ENCODE results near the gene ANK2. TPM values are rescaled to one million over a fixed set of nuclear protein-coding genes. Genes with fewer than 3 reads are reported as not detected.
A peak's percentile ranks its signal among the peaks of the same experiment; 100 is the strongest.

The ANK2 gene
- total RNA-seq, 6 donors from 2014 or later, result 4.2 to 23.3 (median 8.5) TPM

- Histone ChIP-seq H3K4me3 (no peak overlapping the region), H3K27me3 (no peaks in the 10 kb centered on the region), H3K4me1 (peaks cover 0 to 8% (median 0%) of the 10 kb centered on the region in 4 donors), H3K27ac (no peak overlapping the region), H3K36me3 (no peaks in the 10 kb centered on the region), H3K9me3 (no peaks in the 10 kb centered on the region)
- 60 to 81% methylated on average over 2 of the region's 2 CpGs for WGBS, 2 donors
- DNase-seq (no peak), ATAC-seq (ENCODE audit: low FRiP score in 2 of 2) (no peak)
- no peak for TF ChIP-seq POLR2A (IDR thresholded peaks at IDR 0.05)
- TF ChIP-seq EP300 (IDR thresholded peaks at IDR 0.05), result no peak
- no peak for TF ChIP-seq POLR2AphosphoS5 (IDR thresholded peaks at IDR 0.05)
- no peak for TF ChIP-seq CTCF (IDR thresholded peaks at IDR 0.05)
Observed at GRCh38 chr4:113290666-113291065, 241.2 kb downstream of the ANK2 start.

- peak; percentile 54 to 66 for ATAC-seq (ENCODE audit: low FRiP score in 2 of 2)
- Histone ChIP-seq H3K4me3 (peak overlapping the region in 2 of 4 donors; percentile 12 to 19), H3K27ac (peak overlapping the region; percentile 15 to 79 (median 44)), H3K9me3 (no peaks in the 10 kb centered on the region), H3K27me3 (no peaks in the 10 kb centered on the region), H3K4me1 (peaks cover 0 to 8% (median 0%) of the 10 kb centered on the region in 4 donors), H3K36me3 (no peaks in the 10 kb centered on the region)
- peak in 1 of 2 donors; percentile 57 for DNase-seq
- no peak for TF ChIP-seq CTCF (IDR thresholded peaks at IDR 0.05)
- TF ChIP-seq POLR2AphosphoS5 (IDR thresholded peaks at IDR 0.05), result no peak
- TF ChIP-seq EP300 (IDR thresholded peaks at IDR 0.05), result no peak
- TF ChIP-seq POLR2A (IDR thresholded peaks at IDR 0.05), result no peak
- 51 to 55% methylated on average over 19 to 21 of the region's 21 CpGs for WGBS, 2 donors
Observed at GRCh38 chr4:113292371-113293042, 243.1 kb downstream of the ANK2 start.

GRCh38 chr4:113293043-113293560 lies 243.6 kb downstream of the ANK2 start:
- peak overlapping the region in 3 of 4 donors; percentile 43 to 46 (median 43) for H3K27ac ChIP-seq
- H3K9me3 ChIP-seq, result no peaks in the 10 kb centered on the region
- no peaks in the 10 kb centered on the region for H3K36me3 ChIP-seq
- DNase-seq (no peak), ATAC-seq (ENCODE audit: low FRiP score in 2 of 2) (peak; percentile 61 to 88)
- TF ChIP-seq POLR2AphosphoS5 (IDR thresholded peaks at IDR 0.05), result no peak
- H3K27me3 ChIP-seq, result no peaks in the 10 kb centered on the region
- WGBS, 2 donors, result 48 to 52% methylated on average over 9 of the region's 9 CpGs
- H3K4me1 ChIP-seq, result peaks cover 0 to 8% (median 0%) of the 10 kb centered on the region in 4 donors
- H3K4me3 ChIP-seq, result peak overlapping the region in 2 of 4 donors; percentile 12 to 19

GRCh38 chr4:113293674-113294073 lies 244.2 kb downstream of the ANK2 start:
- TF ChIP-seq CTCF (IDR thresholded peaks at IDR 0.05), result no peak
- no peak for TF ChIP-seq EP300 (IDR thresholded peaks at IDR 0.05)
- no peak for TF ChIP-seq POLR2AphosphoS5 (IDR thresholded peaks at IDR 0.05)
- TF ChIP-seq POLR2A (IDR thresholded peaks at IDR 0.05), result no peak
- no peaks in the 10 kb centered on the region for H3K36me3 ChIP-seq
- no peaks in the 10 kb centered on the region for H3K9me3 ChIP-seq
- DNase-seq (no peak), ATAC-seq (ENCODE audit: low FRiP score in 2 of 2) (peak in 1 of 2 donors; percentile 61)
- peak overlapping the region in 2 of 4 donors; percentile 12 to 19 for H3K4me3 ChIP-seq
- peaks cover 0 to 8% (median 0%) of the 10 kb centered on the region in 4 donors for H3K4me1 ChIP-seq
- no peaks in the 10 kb centered on the region for H3K27me3 ChIP-seq
- H3K27ac ChIP-seq, result peak overlapping the region in 3 of 4 donors; percentile 43 to 46 (median 43)
- WGBS, 2 donors, result 69 to 82% methylated on average over 4 of the region's 4 CpGs

GRCh38 chr4:113294908-113295307 lies 245.5 kb downstream of the ANK2 start:
- TF ChIP-seq EP300 (IDR thresholded peaks at IDR 0.05) (no peak), POLR2AphosphoS5 (IDR thresholded peaks at IDR 0.05) (no peak), POLR2A (IDR thresholded peaks at IDR 0.05) (no peak), CTCF (IDR thresholded peaks at IDR 0.05) (no peak)
- Histone ChIP-seq H3K36me3 (no peaks in the 10 kb centered on the region), H3K4me1 (peaks cover 0 to 8% (median 0%) of the 10 kb centered on the region in 4 donors), H3K27me3 (no peaks in the 10 kb centered on the region), H3K4me3 (no peak overlapping the region), H3K27ac (no peak overlapping the region), H3K9me3 (no peaks in the 10 kb centered on the region)
- DNase-seq, result no peak
- WGBS, 2 donors, result 75 to 83% methylated on average over 1 of the region's 1 CpG
- no peak for ATAC-seq (ENCODE audit: low FRiP score in 2 of 2)

Data from upper lobe of left lung (tissue), 6 donors.